GM18517 (cell line): ENCODE results near the gene ATP10A.

Experiments
- ATAC-seq: cut with Tn5 transposase; IDR thresholded peaks from one replicate; pipeline ENCODE4 v1.9.1; 2021; ENCODE audit warnings: mild to moderate bottlenecking, moderate library complexity; ENCODE audit not compliant: unreplicated experiment

Gene ATP10A

DNA sequence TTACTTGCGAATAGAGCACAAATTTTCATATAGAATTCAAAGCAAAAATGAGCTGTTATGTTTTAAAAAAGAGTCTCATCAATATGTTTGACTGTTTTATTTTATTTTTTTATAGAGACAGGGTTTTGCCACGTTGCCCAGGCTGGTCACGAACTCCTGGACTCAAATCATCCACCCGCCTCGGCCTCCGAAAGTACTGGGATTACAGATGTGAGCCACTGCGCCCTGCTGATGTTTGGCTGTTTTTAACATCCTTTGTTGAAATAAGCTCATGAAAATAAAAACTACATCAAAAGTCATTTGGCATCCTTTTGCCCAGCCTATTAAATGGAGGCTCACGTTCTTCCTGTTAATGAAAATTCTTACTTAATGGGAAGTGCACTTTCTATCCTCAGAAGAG is 154.7 kb downstream of the ATP10A start:
- ATAC-seq = no peak

DNA sequence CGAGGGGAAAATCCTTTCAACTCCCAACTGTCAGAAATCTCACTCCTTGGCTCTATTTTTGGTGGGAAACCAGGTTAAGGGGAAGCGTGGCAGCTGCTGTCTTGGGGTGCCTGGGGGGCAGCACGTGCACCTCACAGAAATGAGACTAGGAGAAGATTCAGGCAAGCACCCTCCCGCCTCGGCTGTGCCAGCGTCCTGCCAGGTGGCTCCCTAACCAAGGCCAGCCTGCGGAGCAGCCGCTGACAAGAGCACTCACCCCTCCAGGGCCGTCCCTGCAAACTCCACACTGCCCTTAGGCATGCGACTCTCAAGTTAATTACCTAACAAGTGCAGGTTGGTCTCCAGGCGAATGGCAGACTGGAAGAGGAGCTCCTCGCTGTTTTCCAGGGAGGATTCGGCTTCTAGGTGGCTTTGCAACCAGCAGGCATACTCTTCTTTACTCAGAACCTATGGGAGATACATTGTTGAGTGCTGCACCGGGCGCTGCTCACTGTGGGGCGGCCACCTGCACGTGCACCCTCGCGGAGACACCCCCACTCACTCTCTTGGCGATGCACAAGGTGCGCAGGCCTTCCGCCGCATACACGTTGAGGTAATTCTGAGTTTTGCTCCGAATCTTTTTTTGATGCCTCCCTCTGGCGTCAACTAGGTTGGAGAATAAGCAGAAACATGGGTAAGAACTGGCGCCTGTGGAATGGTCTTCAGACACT is 155.3 kb downstream of the ATP10A start:
- ATAC-seq = no peak

DNA sequence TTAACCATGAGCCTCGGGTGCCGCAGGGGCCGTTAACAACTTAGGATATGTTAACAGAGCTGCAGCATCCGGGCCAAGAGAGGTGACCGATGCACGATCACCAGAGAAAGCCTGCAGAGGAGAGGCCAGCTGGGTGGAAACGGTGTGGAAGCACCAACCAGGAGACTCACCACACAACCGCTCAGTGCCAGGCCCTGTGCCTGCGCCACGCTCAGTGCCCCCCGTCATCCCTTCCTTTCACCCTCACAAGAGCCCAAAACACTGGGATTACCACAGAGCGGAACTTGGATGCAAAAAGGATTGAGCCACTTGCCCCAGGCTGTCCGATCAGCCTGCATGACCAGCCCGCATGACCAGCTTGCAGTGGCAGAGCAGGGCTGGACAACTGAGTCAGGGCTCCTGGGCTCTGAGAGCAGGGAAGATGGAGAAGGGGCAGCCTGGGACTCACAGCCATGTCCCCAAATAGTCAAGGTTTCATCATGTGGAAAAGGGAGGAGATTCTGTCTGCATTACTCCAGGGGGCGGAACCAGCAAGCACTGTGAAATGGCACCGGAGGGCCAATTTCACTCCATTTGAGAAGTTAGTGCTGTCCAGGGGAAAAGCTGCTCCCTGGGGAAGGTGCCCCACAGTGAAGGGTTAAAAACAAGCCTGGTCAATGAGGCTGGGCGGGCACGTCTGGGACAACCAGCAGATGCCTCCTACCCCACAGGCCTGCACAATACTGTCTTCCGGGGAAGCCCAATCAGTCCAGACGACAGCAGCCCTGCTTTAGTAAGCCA is 156.8 kb downstream of the ATP10A start:
- ATAC-seq = no peak

DNA sequence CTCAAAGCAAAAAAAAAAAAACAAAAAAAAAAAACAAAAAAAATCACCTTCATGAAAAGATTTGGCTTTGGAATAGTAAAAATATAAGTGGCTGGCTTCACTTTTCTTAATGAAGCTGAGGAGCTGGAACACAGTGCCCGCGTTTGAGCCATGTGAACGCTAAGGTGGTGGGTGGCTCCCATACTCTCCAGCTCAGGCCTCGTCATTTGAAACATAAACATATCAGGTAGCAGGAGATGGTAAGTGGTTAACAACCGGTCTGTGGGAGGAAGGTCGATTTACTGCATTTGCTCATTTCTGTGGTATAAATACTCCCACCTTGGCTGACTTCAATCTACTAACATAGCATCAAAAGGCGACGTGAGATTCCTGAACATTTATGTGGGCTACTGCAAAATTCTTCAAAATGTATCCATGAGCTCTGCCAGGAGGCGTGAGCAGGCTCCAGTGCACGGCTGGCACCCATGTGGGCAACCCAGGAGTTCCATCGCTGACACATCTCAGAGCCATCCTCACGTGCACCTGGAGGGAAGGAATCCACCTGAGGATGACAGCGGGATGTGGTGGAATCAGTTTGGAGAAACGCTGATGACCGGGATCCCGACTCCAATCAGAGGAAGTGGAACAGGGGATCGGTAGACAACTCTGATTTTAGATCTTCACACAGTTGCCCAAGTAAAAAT is 157.6 kb downstream of the ATP10A start:
- no peak for ATAC-seq

DNA sequence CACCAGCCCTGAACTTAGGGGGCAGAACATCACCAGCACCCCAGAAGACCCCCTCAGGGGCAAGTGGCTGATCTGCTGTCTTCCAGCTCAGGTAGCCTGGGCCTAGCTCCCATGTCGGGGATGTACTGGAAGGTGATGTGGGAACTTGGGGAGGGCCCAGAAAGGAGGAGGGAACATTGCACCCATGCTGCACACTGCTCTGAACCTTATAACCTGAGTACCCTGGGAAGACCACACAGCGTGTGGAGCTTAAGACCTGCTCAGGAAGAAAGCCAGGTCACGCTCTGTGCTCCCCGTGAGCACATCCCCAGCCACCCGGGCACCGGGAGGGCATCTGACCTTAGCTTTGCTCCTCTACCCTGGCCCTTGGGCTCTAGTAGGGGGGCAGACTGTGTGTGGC is 159.4 kb downstream of the ATP10A start:
- ATAC-seq = no peak

DNA sequence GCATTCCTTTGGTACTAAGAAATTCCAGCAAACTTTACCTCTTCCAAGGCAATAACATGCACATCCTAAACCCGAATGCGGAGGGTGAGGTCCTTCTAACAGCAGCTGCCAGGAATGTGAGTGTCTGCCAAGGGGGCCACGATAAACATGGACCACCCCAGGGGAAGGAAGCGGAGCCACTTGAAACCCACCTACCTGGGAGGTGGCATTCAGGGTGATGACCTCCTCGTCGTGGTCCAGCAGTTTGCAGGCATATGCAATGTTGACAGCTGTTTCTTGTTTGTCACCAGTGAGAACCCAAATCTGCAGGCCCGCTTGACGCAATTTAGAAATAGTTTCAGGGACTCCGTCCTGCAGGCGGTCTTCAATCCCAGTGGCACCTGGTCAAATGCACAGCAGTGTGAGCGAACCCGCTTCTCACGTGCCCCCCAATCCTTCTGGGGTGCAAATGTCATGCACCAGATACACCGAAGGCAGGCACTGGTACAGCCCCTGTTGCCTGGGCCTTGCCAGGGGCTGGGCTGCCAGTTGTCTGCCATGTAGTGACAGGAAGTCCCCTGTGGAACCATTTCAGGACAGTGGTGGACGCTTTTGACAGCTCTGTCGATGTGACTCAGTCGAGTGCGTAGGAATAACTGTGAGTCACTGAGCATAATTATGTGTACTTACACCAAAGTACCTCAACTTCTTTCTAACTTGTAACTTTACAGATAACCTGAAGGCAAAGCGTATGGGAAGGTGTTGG is 161.2 kb downstream of the ATP10A start:
- no peak for ATAC-seq

DNA sequence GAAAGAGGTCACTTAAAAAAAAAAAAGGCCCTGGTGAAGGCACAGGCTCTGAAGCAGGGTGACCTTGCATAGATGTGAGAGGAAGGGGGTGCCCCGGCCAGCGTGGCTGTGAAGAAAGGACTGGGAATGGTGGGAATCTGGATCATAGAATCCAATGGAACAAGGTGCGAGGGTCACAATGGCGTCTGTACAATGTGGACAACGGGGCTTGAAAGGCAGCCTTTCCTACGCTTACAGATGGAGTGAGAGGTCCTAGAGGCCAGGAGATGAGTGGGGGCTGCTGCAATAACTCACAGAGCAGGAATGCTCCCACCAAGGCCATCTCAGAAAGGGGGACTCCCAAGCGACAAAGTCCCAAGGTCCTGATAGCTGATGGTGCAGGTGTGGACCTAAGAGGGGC is 162.2 kb downstream of the ATP10A start:
- ATAC-seq = no peak

DNA sequence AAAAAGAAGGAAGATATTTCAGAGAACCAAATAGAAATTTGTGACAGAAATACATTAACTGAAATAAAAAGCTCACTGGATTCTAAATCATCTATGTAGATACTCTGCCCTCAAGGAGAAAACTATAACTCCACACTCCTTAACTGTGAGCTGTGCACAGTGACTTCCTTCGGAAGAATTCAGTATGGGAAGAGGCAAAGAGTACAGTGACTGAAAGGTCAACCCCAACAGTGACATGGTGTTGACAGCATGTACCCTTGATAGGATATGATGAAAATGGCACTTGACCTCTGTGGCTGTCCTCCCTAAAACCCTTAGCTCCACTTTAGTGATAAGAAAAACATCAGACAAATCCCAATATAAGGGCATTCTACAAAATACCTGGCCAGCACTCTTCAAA is 165.5 kb downstream of the ATP10A start:
- ATAC-seq = no peak

DNA sequence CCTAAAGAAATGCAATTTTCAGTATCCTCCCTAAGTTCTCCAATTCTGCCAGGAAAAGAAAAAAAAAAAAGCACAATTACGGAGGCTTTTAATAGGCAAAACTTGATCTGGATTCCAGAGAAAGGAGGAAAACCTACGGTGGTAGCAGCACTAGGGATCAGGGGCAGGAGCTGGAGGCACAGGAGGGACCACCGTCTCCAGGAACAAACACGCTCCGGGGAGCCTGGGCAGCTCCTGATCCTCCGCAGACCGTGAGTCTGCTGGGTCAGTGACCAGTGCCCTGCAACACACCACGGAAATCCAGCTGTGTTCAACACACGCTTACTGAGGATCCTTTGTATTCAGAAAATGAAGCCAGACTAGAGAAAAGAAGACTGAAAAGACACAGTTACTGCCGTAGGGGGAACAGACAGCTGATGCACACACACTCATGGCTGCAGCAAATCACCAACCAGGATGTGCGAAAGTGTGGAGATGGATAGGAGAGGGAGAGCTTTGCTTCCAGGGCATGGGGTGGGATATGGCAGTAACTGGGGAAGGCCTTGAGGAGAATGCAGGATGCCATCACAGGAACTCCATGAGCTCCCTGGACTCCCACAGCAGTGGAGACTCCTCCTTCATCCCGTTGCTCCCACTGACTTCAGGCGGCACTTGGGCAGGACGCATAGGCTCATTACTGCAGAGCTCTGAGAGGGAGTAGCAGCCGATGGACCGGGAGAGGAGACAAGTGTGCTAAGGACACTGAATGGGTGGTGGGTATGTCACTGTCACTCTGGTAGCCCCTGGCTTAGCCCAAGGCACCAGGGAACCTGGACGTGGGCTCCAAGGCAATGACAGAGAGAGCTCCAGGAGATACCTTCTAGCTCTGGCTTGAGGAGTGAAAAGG is 167.0 kb downstream of the ATP10A start:
- no peak for ATAC-seq

DNA sequence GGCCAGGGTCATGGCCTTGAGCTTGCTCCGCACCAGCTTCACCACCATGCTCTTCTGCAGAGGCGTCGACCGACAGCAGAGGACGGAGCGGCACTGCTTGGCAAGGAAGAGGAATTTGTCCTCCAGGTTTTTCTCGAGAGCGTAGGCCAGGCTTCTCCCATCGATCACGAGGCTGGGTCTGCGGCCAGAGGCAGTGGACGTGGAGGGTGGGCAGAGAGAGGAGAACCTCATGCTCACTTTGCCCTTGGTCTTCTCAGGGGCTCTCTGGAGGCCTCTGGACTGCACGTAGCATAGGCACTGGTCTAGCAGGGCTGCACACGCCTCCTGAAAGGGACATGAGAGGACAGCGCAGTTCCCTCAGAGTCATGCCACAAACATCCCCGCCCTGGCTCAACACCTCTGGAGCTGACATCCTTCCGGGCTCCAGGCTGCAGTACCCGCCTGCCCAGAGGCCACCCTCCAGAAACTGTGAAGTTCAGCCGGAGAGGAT is 168.3 kb downstream of the ATP10A start:
- ATAC-seq = no peak

DNA sequence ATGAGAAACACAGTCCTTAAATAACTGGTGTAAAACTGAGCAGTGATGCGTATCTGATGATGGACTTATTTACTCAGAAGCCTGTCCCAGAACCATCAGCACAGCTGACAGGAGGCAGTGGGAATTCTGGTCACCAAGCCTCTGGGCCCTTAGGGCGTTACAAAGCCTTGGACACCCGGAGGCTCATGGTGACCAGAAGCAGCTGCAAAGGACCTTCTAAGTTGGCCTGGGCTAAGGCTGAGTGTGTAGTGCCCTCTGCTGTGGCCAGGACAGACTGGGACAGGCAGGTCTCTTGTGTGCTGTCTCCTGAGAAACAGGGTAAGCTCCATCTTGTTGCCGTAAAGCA is 168.9 kb downstream of the ATP10A start:
- no peak for ATAC-seq

DNA sequence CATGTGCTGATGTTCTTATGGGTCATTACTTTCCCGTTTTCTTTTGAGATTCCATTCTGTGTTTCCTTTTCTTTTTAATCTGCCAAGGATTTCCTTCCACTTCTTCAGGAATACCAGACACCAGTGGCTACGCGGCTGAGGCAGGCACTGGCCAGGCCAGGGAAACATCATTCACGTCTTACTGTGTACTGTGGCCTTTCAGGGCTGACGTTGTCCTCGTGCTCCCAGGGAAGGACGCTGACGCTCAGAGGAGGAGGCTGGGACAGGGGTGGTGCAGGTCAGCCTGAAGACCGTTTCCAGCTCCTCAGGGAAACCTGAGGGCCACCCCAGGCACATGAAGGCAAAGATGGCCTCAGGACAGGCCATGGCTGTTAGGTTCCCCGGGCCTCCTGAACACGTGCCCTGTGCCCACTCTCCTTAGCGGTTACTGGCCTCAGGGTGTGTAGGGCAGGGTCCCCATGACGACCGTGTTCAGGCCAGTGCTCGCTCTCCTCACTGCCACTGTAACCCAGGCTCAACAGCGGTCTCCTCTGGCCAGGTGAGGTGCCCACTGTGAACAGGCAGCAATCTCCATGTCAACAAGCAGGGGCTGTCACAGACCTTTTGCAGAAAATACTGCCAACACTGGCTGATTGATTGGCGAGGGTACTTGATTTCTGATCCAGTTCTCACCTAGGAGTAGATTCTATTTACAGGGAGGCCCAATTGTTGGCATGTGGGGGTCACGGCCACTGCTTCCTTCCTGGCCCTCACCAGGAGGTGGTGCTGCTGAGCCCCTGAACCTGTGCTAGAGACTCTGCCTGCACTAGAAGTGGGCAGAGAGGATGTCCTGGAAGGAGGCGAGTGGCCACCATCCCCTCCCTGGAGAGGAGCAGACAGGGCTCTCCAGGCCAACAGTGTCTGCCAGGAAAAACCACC is 169.5 kb downstream of the ATP10A start:
- ATAC-seq = no peak

DNA sequence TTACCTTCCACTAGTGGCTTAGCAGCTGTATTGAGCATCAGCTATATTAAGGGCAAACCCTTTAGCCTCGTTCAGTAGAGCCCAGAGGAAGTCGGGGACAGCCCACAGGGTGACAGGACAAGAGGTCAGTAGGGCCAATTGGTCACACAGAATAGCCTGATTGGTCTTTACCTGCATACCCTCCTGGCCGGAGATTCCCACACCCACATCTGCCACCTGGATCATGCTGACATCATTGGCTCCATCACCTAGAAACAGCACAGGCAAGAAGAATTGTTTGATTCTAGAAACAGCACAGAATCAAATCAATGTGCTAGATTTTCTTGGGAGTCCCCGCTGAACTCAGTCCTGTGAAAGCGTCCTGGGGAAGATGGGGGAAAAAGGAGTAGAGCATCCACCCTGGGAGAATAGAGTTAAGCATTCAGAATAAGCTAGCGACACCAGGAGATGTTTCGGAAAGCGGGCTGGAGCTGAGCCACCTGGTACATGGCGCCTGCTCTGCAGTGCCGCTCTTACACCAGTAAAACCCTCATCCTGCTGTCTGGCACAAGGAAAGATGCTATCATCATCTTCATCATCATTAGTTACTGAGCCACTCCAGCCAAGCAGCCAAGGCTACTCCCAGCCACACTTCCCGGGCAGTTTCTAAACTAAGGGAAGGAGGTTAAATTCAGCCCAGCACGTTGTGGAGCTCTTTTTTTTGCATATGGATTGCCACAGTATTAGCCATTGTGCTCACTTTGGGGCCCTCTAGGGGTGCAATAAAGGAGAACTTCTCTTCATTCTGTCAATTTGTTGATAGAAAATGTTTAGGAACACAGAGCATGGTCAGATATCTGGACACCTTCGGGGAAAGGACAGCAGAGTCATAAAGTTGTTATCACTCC is 171.3 kb downstream of the ATP10A start:
- ATAC-seq = no peak

DNA sequence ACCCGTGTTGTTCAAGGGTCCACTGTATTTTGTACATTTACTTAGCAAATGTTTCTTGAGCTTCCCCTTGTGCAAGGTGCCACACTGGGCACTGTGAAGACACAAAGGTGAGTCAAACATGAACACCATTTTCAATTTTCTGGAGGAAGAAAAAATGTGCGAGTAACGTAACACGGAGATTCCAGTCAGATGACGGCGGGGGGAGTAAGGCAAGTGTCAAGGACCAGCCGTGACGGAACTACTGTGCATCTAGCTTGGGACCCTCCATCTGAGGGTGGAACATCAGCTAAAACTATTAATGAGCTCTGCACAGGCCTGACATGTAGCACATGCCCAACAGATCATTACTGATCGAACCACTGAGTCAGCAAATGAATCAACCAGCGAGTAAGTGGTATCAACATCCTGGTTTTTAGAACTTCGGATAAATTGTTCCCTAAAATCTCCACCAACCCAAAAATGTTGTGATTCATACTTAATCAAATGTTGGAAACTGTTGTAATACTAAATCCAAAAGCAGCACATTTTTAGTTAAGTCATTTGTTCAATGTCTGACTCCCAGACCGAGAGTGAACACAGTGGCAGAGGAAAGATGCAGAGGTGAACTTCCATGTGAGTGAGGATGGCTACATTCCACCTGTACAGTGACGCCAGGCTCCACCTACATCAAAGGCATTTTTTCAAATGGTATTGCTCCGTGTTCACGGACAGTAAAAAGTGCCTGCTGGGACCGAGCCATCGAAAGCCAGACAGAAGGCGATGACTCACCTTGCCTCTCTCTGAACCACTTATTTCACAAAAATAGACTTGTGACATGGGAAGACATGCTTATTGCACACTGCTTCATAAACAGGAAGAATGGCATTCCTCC is 172.2 kb downstream of the ATP10A start:
- no peak for ATAC-seq

DNA sequence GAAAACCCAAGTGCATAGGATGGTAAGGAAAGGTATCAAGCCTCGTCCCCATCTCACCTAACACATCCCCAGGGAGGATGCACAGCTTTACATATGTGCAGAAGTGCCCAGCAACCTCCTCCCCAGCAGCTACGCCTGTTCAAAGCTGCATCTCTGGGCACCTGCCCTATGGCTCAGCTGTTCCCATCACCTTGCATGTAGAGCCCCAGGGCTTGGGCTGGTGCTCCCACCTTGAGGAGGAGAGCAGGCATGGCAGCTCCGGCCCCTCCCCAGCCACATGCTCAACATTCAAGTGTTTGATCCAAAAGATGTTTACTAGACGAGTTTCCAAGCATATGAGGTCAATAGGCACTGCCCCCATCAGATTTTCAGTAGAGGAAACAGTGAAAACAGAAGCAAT is 173.5 kb downstream of the ATP10A start:
- ATAC-seq = no peak

DNA sequence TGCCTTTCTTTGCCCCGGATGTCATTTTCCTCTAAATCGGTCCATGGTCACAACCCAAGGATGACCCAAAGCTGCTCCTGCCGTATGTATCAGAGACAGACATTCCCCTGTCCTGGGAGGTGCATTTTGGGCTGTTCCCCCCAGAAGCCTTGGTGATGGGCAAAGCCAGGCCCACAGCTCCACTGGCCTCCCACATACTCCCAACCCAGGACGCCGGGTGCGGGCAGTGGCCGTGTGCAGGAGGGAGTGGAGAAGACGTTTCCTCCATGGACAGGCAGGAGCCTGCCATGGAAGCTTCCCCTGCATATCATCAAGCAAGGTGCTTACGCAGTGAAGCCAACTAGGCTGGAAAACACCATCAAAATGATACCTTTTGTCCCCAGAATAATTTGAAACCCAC is 175.0 kb downstream of the ATP10A start:
- no peak for ATAC-seq

DNA sequence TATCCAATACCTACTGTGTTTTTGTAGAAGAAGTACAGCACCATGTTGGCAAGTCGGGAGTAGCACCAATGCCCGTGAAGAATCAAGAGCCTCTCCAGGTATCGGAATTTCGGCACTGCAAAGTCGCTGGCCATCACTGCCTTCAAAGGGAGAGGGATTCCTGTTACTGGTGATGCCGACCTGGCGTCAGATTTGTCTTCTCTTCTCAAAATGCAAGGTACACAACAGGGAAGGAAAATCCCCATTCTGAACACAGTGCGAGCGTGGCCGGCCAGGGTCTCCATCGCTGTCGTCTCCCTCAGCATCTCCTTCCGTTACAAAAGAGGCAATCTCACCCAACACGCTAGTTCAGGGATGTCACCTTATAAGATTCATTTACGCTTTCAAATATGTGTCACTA is 175.4 kb downstream of the ATP10A start:
- no peak for ATAC-seq
